GM12878 (cell line): Measurements from ENCODE around the gene BNC2.

ENCODE experiments used
- EGR1 ChIP-seq, 2 experiments: IDR thresholded peaks; 1 replicate in 1 of 2; 2 replicates in 1 of 2; pipeline ENCODE4 v1.6.1; 2011 to 2012; ENCODE audit warnings: low read depth in 2 of 2, low read length in 2 of 2, borderline replicate concordance in 1 of 2, mild to moderate bottlenecking in 1 of 2, moderate library complexity in 1 of 2
- EZH2 ChIP-seq: IDR thresholded peaks from 2 replicates; pipeline ENCODE4 v1.6.1; 2012; ENCODE audit warnings: low read depth, mild to moderate bottlenecking, control low read depth, inconsistent platforms, low read length, borderline replicate concordance; ENCODE audit not compliant: control insufficient read depth
- MEF2A ChIP-seq: IDR thresholded peaks from 2 replicates; pipeline ENCODE4 v1.6.1; 2011; ENCODE audit warnings: low read depth, mild to moderate bottlenecking, low read length, moderate library complexity; ENCODE audit not compliant: insufficient read depth
- POLR2A ChIP-seq: IDR thresholded peaks from 2 replicates; pipeline ENCODE4 v1.6.1; 2011; ENCODE audit warnings: low read depth, mild to moderate bottlenecking, low read length
- SP1 ChIP-seq: IDR thresholded peaks from one replicate; pipeline ENCODE4 v1.6.1; 2011; ENCODE audit warnings: low read depth, low read length
- TF ChIP-seq, protein P1 (sequence below), 3 experiments: IDR thresholded peaks in 2 of 3; conservative IDR thresholded peaks in 1 of 3; 2 replicates each; pipeline ENCODE4 v1.5.1; 2011; ENCODE audit warnings: low read depth in 3 of 3, low read length in 3 of 3, mild to moderate bottlenecking in 3 of 3, control low read depth in 2 of 3, moderate library complexity in 2 of 3, inconsistent platforms in 1 of 3, mixed read lengths in 1 of 3; ENCODE audit not compliant: control insufficient read depth in 2 of 3, insufficient read depth in 1 of 3; ENCODE audit errors: extremely low read depth in 1 of 3

- no peak for TF ChIP-seq MEF2A
- TF ChIP-seq POLR2A = no peak
- TF ChIP-seq EGR1 (IDR thresholded peaks at IDR 0.05; ENCODE audit: borderline replicate concordance in 1 of 2, low read depth in 2 of 2, low read length in 2 of 2) = no peak
- TF ChIP-seq, protein P1, sequence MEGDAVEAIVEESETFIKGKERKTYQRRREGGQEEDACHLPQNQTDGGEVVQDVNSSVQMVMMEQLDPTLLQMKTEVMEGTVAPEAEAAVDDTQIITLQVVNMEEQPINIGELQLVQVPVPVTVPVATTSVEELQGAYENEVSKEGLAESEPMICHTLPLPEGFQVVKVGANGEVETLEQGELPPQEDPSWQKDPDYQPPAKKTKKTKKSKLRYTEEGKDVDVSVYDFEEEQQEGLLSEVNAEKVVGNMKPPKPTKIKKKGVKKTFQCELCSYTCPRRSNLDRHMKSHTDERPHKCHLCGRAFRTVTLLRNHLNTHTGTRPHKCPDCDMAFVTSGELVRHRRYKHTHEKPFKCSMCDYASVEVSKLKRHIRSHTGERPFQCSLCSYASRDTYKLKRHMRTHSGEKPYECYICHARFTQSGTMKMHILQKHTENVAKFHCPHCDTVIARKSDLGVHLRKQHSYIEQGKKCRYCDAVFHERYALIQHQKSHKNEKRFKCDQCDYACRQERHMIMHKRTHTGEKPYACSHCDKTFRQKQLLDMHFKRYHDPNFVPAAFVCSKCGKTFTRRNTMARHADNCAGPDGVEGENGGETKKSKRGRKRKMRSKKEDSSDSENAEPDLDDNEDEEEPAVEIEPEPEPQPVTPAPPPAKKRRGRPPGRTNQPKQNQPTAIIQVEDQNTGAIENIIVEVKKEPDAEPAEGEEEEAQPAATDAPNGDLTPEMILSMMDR (IDR thresholded peaks at IDR 0.05 in 2 of 3, conservative IDR thresholded peaks at IDR 0.05 in 1 of 3; ENCODE audit: control insufficient read depth in 2 of 3, extremely low read depth in 1 of 3, insufficient read depth in 1 of 3, low read depth in 3 of 3, low read length in 3 of 3) = no peak
- TF ChIP-seq SP1 = no peak
- no peak for TF ChIP-seq EZH2
Observed at GRCh38 chr9:16626577-16627130, 243.8 kb downstream of the BNC2 start.
